GM18867 (cell line): Measurements from ENCODE around the gene NWD2.
"Not testable (repeated sequence)": the region's sequence is repeated elsewhere in the genome, so short reads cannot be mapped to it uniquely, and the experiment has no call there.

Source experiments
- ATAC-seq: cut with Tn5 transposase; IDR thresholded peaks from one replicate; pipeline ENCODE4 v1.9.1; 2021; ENCODE audit warnings: mild to moderate bottlenecking, moderate library complexity; ENCODE audit not compliant: unreplicated experiment

Gene NWD2

GRCh38 chr4:37244583-37245390 lies at the start of gene NWD2:
TSS of gene NWD2 (plus strand) at chr4:37244743. CDS start at chr4:37245068, 325 bp downstream.
- ATAC-seq = no peak

- ATAC-seq = no peak
These were observed 46.6 kb upstream of the NWD2 start for GRCh38 chr4:37197899-37198298.

GRCh38 chr4:37204740-37205139 lies 39.8 kb upstream of the NWD2 start:
- ATAC-seq = not testable (repeated sequence)

DNA sequence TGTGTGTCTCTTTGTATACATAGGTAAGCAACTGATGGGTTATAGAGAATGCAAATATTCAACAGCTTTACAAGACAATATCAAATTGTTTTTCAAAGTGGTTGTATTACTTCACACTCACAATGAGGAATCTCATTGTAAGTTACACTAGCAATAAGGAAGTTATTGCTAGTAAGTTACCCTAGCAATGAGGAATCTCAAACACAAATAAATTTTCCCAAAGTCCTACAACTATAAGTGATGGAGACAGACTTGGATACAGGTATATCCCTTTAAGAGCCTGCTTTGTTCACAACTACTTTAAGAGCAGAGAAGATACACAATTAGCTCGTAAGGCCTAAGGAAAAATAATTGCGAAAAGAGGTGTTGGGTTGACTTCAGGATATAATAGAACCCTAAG lies 28.3 kb upstream of the NWD2 start:
- ATAC-seq = no peak

- no peak for ATAC-seq
These were observed 25.3 kb upstream of the NWD2 start for GRCh38 chr4:37219242-37219641.

- ATAC-seq = no peak
These were observed 24.6 kb upstream of the NWD2 start for GRCh38 chr4:37219990-37220389.

DNA sequence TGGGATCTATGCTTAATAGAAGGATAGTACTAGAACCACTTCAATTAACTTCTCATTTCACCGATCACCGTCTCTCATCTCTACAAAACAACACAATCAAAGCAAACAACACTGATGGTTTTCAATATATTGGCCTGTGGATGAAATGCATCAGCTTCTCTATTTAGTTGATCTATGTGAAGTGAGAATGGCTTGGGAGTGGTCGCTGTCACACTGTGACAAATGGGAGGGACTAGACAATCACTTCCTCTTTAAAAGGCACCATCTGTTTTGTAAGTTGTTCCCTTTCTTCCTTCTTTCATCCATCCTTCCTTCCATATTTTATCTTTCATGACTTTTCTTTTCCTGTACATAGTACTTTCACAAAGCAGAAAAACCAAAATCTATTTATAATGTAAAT lies 23.9 kb upstream of the NWD2 start:
- ATAC-seq = no peak

DNA sequence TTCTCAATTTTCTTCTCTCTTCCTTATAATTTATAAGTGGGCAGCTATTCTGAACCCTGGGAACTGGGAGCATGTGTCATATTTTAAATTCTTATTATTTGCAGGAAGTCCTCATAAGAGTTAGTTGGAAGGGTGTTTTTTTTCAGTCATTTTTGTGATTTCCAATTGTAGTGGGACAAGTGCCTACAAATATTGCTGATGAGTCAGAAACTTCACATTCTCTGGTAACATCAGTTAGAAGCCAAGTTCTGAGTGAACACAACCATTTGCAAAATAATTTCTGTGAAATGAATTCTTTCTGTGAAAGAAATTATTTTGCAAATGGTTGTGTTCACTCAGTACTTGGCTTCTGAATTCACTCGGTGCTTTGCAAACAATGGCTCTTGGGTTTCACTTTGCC lies 20.8 kb upstream of the NWD2 start:
- ATAC-seq = no peak

DNA sequence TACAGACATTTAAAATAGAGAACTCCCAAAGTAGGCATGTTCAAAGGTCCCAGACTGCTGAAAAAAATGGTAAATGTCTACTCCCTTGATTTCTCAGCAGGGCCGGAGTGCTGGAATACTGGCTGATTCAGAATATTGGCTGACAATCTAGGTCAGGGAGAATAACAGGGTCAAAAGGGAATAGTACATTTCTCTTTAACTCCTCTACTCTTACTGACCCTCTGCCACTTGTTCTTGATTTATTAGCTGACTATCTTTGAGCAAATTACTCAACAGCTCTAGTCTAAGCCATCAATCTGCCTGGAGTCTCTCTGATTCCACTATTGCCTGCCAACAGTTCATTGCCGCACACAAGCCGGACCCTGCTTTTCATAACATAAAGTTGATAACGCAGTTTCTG lies 19.7 kb upstream of the NWD2 start:
- ATAC-seq = no peak

- ATAC-seq = no peak
These were observed 18.8 kb upstream of the NWD2 start for GRCh38 chr4:37225778-37226177.

GRCh38 chr4:37232315-37232714 lies 12.2 kb upstream of the NWD2 start:
- ATAC-seq = no peak

DNA sequence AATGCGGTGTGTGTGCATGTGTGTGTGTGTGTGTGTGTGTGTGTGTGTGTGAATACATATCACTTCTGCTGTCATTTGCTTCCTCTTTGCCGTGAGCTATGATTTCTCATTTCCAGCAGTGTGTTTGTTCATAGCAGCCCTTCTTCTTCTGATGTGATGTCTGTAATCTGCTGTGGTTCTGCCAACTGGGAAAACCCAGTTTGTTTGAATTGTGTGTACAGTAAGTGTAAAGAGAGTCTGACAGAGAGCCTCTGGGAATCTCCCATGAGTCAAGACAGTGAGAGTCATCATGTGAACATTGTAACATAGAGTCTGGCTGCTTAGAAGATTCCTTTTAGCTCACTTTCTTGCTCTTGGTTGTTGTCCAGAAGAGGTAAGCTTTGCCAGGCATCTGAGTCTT lies 8.4 kb upstream of the NWD2 start:
- ATAC-seq = no peak

- ATAC-seq = peak; percentile 53
These were observed 2.9 kb upstream of the NWD2 start for GRCh38 chr4:37241647-37242046.

DNA sequence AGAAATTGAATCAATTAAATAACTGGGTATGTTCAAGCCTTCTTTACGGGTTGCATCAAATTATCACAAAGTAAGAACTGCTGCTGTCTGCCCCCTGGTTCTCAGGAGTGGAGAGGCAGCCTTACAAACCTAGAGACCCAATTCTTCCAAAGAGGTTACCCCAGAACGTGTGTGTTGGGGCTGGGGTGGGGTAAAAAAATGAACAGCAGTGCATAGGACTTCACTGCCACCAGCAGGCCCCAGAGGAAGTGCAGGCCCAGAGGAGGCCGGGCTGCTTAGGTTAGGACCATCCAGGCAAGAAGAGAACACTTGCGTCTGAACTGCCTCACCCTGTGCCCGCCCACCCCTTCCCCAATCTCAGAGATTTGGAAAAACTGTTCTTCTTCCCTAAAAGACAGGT lies 1.5 kb upstream of the NWD2 start:
- no peak for ATAC-seq

GRCh38 chr4:37243722-37244582 lies 591 bp upstream of the NWD2 start:
- ATAC-seq = no peak

DNA sequence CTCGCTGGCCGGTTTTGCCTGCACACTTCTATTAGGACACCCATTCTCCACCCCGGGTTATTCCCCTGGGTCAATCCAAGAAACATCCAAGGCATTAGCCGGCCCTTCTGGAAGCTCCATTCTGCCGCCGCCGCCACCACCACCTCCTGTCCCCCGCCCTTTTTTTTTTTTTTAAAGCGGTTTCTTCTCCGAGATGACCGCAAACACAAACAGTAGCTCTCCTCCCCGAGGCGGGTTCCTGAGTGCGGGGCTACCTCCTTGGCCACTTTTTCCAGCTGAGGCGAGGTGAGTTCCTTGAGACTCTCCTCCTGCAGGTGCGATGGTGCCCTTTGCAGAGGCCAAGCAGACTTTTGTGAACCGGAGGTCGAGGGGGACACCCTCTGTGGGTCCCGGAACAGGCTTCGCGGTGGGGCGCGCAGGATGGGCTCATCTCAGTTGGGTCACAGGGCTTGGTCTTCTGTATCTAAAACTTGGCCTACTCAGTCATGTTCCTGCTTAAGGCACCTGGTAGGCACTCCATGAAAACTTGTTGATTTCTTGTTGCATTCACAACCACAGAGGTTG lies 930 bp downstream of the NWD2 start:
- ATAC-seq = no peak

GRCh38 chr4:37246891-37247290 lies 2.3 kb downstream of the NWD2 start:
- ATAC-seq = no peak

GRCh38 chr4:37258221-37258620 lies 13.7 kb downstream of the NWD2 start:
- no peak for ATAC-seq

DNA sequence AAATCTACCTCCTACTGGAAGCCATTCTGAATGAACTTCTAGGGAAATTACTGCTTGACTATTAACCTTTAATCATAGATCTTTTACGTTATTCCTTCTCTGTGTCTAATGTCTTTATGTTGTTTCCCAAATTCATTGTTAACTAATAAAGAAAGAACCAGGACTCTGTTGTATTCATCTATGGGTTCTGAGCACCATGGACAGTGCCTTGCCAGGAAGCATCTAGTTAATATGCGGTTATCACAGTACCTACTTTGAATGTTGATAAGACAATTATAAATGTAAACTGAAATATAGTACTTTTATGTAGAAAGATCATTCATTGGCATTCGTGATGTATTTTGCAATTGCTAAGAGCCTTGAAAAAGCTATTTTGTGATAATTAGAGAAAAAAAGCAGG lies 23.8 kb downstream of the NWD2 start:
- no peak for ATAC-seq

DNA sequence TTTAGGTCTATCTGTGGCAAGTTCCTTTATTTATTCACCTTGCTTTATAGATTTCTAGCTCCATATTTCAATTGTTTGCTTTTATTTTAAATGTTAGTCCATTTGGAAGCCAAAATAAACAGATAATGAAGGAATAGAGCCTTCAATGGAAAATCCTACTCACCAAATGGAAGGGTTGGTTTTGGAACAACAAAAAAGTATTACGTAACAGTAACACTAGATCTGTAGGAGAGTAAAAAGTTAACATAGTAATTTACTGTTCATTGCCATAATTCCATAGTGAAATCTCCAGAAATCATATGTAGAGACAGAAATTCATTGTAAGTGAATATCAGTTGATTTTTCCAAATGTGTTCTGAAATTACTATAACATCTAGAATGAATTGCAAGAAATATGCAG lies 34.6 kb downstream of the NWD2 start:
- no peak for ATAC-seq

- no peak for ATAC-seq
These were observed 35.5 kb downstream of the NWD2 start for GRCh38 chr4:37279894-37280592.
